ENCODE data around the gene CORIN.

DNA sequence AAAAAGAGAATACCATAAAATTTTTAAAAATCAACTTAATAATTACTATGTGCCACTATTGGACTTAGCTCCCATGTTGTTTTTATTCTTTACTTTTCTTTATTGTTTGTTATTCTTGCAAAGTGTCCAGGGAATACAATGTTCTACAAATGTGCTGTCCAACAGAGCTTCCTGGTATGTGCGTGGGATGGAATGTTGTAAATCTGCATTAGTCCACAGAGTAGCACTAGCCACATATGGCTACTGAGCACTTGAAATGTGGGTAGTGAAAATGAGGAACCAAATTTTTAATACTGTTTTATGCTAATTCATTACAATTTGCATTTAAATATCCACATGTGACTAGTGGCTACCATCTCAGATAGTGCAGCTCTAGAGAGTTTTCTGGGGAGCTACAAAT lies 14.3 kb upstream of the CORIN start:
- TF ChIP-seq POLR2A (IDR thresholded peaks at IDR 0.05; ENCODE audit: low read depth, low read length) (no peak), POLR2AphosphoS5 (IDR thresholded peaks at IDR 0.05; ENCODE audit: low read depth, low read length) (no peak), TAF1 (IDR thresholded peaks at IDR 0.05; ENCODE audit: low read depth, low read length) (no peak), SPI1 (IDR thresholded peaks at IDR 0.05; ENCODE audit: low read depth, low read length) (no peak), PAX5 (IDR thresholded peaks at IDR 0.05; ENCODE audit: insufficient read depth, low read length, severe bottlenecking) (no peak)

Data from GM12891 (cell line).